PC-3 (cell line): ENCODE data around the gene SFT2D2. TPM values are rescaled to one million over a fixed set of nuclear protein-coding genes. Genes with fewer than 3 reads are reported as not detected.

ENCODE experiments used
- ATAC-seq: fragments of 200-7000 bp; cut with Tn5 transposase; 2 replicates; pipeline ENCODE4 v1.9.1; 2020; ENCODE audit warnings: mild to moderate bottlenecking, moderate library complexity
- BruUV-seq: library from RNA; stranded (reverse); fragments of 400-500 nt; replicated peaks from 2 replicates; lab custom pipeline; 2021; lab: Mats Ljungman, UMichigan
- CTCF ChIA-PET: fragments of 300-600 bp; sonication (Branson Sonifier 250); formaldehyde crosslinking; loops from one replicate; lab custom pipeline; 2022; ENCODE audit warnings: antibody characterized with exemption; lab: Charles Lee
- POLR2A ChIA-PET: fragments of 300-600 bp; sonication (Branson Sonifier 250); formaldehyde crosslinking; loops from one replicate; lab custom pipeline; 2022; ENCODE audit warnings: antibody characterized with exemption; ENCODE audit not compliant: unreplicated experiment; lab: Charles Lee
- DNase-seq: peaks from one replicate; pipeline ENCODE4 v3.0.0-alpha.2; 2015
- H2AFZ ChIP-seq: fragments of 300-600 bp; sonication (generic); 2 replicates; pipeline ENCODE4 v1.6.0; 2016; ENCODE audit warnings: antibody characterized with exemption, low read length
- H3F3A ChIP-seq: fragments of 300-600 bp; sonication (generic); one replicate; pipeline ENCODE4 v1.6.0; 2017; ENCODE audit warnings: antibody characterized with exemption, low read length, control low read depth, mild to moderate bottlenecking; ENCODE audit not compliant: unreplicated experiment
- H3K27ac ChIP-seq: fragments of 300-600 bp; sonication (generic); 2 replicates; pipeline ENCODE4 v1.5.1; 2016; ENCODE audit warnings: mild to moderate bottlenecking, low read length
- H3K27me3 ChIP-seq: fragments of 300-600 bp; sonication (generic); 2 replicates; pipeline ENCODE4 v1.6.1; 2016; ENCODE audit warnings: low read length, mixed read lengths
- H3K36me3 ChIP-seq: fragments of 300-600 bp; sonication (generic); 2 replicates; pipeline ENCODE4 v1.6.1; 2016; ENCODE audit warnings: low read depth, mixed run types, low read length, mixed read lengths
- H3K4me1 ChIP-seq: fragments of 300-600 bp; sonication (generic); 2 replicates; pipeline ENCODE4 v1.5.1; 2016; ENCODE audit warnings: low read length; ENCODE audit not compliant: insufficient read depth
- H3K4me2 ChIP-seq: fragments of 300-600 bp; sonication (generic); 2 replicates; pipeline ENCODE4 v1.6.0; 2016; ENCODE audit warnings: low read length
- H3K4me3 ChIP-seq: fragments of 300-600 bp; sonication (generic); 2 replicates; pipeline ENCODE4 v1.5.1; 2016; ENCODE audit warnings: mild to moderate bottlenecking, low read length, mixed read lengths
- H3K79me2 ChIP-seq: fragments of 300-600 bp; sonication (generic); 2 replicates; pipeline ENCODE4 v1.6.1; 2017; ENCODE audit warnings: low read length, mixed read lengths
- H3K9ac ChIP-seq: fragments of 300-600 bp; sonication (generic); 2 replicates; pipeline ENCODE4 v1.6.0; 2016; ENCODE audit warnings: mild to moderate bottlenecking, low read length
- H3K9me2 ChIP-seq: fragments of 300-600 bp; sonication (generic); replicated peaks from 2 replicates; pipeline ENCODE4 v1.6.1; 2016; ENCODE audit warnings: mixed run types, low read length, mixed read lengths
- H3K9me3 ChIP-seq: fragments of 300-600 bp; sonication (generic); 2 replicates; pipeline ENCODE4 v1.6.1; 2016; ENCODE audit warnings: low read length, mixed read lengths
- H4K20me1 ChIP-seq: fragments of 300-600 bp; sonication (generic); 2 replicates; pipeline ENCODE4 v1.6.1; 2016; ENCODE audit warnings: low read length, mixed read lengths
- EZH2 ChIP-seq: fragments of 300-600 bp; sonication (generic); IDR thresholded peaks from one replicate; pipeline ENCODE4 v1.6.1; 2017; ENCODE audit warnings: antibody characterized with exemption, mild to moderate bottlenecking, low read length; ENCODE audit not compliant: unreplicated experiment
- EZH2phosphoT487 ChIP-seq: fragments of 300-600 bp; sonication (generic); IDR thresholded peaks from 2 replicates; pipeline ENCODE4 v1.6.1; 2018; ENCODE audit warnings: mild to moderate bottlenecking, antibody characterized with exemption, low read length, borderline replicate concordance
- intact Hi-C: fragments of 100-400 bp; cut with micrococcal nuclease; formaldehyde crosslinking; loops from 2 replicates; pipeline ENCODE4 v1.9.0; 2023
- total RNA-seq: library from RNA; depleted of rRNA; stranded (reverse); fragments of >200 nt; gene quantifications from 2 replicates; pipeline ENCODE4 v1.2.3, GENCODE V29; 2014
- TF ChIP-seq, protein P1 (sequence below): fragments of 300-600 bp; sonication (generic); conservative IDR thresholded peaks from 2 replicates; pipeline ENCODE4 v1.5.1; 2017; ENCODE audit warnings: antibody characterized with exemption, low read depth, mild to moderate bottlenecking, low read length

Gene SFT2D2
- total RNA-seq, 1 experiment from 2014 or later = 38.7 TPM

DNA sequence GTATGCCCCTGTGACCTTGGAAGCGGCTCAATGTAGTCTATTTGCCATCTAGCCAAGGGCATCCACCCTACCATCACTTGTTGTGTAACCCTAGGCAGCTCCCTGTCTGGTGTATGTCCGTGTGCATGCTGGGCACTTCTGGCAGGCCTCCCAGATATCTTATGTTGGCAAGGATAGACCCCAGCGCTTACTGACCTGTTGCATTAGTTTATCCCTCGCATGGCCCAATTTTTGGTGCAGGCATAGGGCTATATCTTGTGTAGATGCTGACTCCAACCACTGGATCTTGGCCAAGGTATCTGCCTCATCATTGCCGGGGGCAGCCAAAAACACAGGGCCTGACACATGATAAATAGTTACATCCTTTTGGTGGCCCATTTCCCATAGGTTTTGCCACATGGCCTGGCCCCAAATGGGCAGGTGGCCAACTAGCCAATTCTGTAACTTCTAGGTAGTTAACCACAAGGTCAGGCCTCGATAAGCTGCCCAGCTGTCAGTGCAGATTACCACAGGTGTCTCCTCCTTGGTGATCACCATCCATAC is 40.9 kb downstream of the SFT2D2 start:
- no peak overlapping the region for H3K4me2 ChIP-seq
- H2AFZ ChIP-seq = no peak overlapping the region
- peak; percentile 50; the same call in 1 of the 2 replicates for ATAC-seq
- H3K79me2 ChIP-seq = no peaks in the 10 kb centered on the region
- H3K4me1 ChIP-seq = peaks cover 15% of the 10 kb centered on the region
- CTCF ChIA-PET = no interaction called here
- H3K9ac ChIP-seq = no peak overlapping the region
- DNase-seq = peak; percentile 81
- intact Hi-C loops = no loop called here
- no TSS peak for BruUV-seq
- no peaks in the 10 kb centered on the region for H3K27me3 ChIP-seq
- H3K36me3 ChIP-seq = no peaks in the 10 kb centered on the region; the same call in 1 of the 2 replicates
- POLR2A ChIA-PET = no interaction called here
- no peaks in the 10 kb centered on the region for H3K9me3 ChIP-seq
- H3K9me2 ChIP-seq = no peaks in the 10 kb centered on the region
- H3K27ac ChIP-seq = no peak overlapping the region
- TF ChIP-seq EZH2 = no peak
- TF ChIP-seq EZH2phosphoT487 = no peak
- TF ChIP-seq, protein P1, sequence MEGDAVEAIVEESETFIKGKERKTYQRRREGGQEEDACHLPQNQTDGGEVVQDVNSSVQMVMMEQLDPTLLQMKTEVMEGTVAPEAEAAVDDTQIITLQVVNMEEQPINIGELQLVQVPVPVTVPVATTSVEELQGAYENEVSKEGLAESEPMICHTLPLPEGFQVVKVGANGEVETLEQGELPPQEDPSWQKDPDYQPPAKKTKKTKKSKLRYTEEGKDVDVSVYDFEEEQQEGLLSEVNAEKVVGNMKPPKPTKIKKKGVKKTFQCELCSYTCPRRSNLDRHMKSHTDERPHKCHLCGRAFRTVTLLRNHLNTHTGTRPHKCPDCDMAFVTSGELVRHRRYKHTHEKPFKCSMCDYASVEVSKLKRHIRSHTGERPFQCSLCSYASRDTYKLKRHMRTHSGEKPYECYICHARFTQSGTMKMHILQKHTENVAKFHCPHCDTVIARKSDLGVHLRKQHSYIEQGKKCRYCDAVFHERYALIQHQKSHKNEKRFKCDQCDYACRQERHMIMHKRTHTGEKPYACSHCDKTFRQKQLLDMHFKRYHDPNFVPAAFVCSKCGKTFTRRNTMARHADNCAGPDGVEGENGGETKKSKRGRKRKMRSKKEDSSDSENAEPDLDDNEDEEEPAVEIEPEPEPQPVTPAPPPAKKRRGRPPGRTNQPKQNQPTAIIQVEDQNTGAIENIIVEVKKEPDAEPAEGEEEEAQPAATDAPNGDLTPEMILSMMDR = no peak
- H3F3A ChIP-seq = no peaks in the 10 kb centered on the region
- no peak overlapping the region for H3K4me3 ChIP-seq
- no peaks in the 10 kb centered on the region; the same call in 1 of the 2 replicates for H4K20me1 ChIP-seq

DNA sequence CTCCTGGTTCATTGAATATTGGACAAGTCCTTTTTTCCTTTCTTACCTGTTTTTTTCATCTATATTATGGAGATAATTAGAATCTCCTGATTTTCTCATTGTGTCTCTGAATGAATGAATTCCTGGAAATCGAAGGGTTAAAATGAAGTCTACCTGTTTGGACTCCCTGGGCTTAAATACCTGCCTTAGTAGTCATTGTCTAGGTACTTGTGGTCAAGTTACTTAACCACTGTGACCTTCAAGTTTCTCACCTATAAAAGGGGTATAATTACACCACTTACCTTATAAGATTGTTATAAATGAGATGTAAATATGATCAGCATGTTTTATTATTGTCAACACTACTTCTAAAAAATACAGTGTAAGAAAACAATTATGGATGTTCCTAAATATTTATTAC is 45.8 kb downstream of the SFT2D2 start:
- intact Hi-C loops = no loop called here
- no TSS peak for BruUV-seq
- Histone ChIP-seq H3K9ac (no peak overlapping the region), H3K36me3 (no peaks in the 10 kb centered on the region), H3K27me3 (no peaks in the 10 kb centered on the region), H3K9me2 (no peaks in the 10 kb centered on the region), H2AFZ (no peak overlapping the region), H3F3A (no peaks in the 10 kb centered on the region), H3K27ac (no peak overlapping the region), H3K4me1 (peaks cover 11% of the 10 kb centered on the region; the same call in 1 of the 2 replicates), H4K20me1 (no peaks in the 10 kb centered on the region; the same call in 1 of the 2 replicates), H3K4me2 (no peak overlapping the region), H3K4me3 (no peak overlapping the region), H3K79me2 (no peaks in the 10 kb centered on the region), H3K9me3 (no peaks in the 10 kb centered on the region)
- CTCF ChIA-PET = no interaction called here
- no peak for ATAC-seq
- TF ChIP-seq EZH2phosphoT487 = no peak
- no peak for TF ChIP-seq EZH2
- TF ChIP-seq, protein P1 = no peak
- DNase-seq = peak; percentile 45
- POLR2A ChIA-PET = no interaction called here

GRCh38 chr1:168273575-168273974 is 47.8 kb downstream of the SFT2D2 start:
- no peaks in the 10 kb centered on the region for H3K9me2 ChIP-seq
- no peaks in the 10 kb centered on the region for H3F3A ChIP-seq
- peaks cover 5% of the 10 kb centered on the region; the same call in 1 of the 2 replicates for H3K4me1 ChIP-seq
- POLR2A ChIA-PET = no interaction called here
- no peaks in the 10 kb centered on the region for H3K9me3 ChIP-seq
- CTCF ChIA-PET = no interaction called here
- H3K27me3 ChIP-seq = no peaks in the 10 kb centered on the region
- TF ChIP-seq, protein P1 = no peak
- TF ChIP-seq EZH2 = no peak
- TF ChIP-seq EZH2phosphoT487 = no peak
- H3K4me3 ChIP-seq = no peak overlapping the region
- no peak overlapping the region for H3K27ac ChIP-seq
- H3K36me3 ChIP-seq = no peaks in the 10 kb centered on the region
- no peak overlapping the region for H2AFZ ChIP-seq
- H4K20me1 ChIP-seq = no peaks in the 10 kb centered on the region
- no peak overlapping the region for H3K9ac ChIP-seq
- ATAC-seq = no peak
- H3K4me2 ChIP-seq = no peak overlapping the region
- BruUV-seq = no TSS peak
- no peaks in the 10 kb centered on the region for H3K79me2 ChIP-seq
- intact Hi-C loops = no loop called here
- no peak for DNase-seq
